GM23338 (cell line): ENCODE results near the gene KCNN3. TPM values are rescaled to one million over a fixed set of nuclear protein-coding genes. Genes with fewer than 3 reads are reported as not detected.

Experiments used
- ATAC-seq: fragments of 200-7000 bp; cut with Tn5 transposase; 3 replicates; pipeline ENCODE4 v1.9.1; 2020
- DNase-seq: peaks from one replicate; pipeline ENCODE4 v3.0.0-alpha.2; 2015; ENCODE audit warnings: low spot score
- H2AFZ ChIP-seq: fragments of 200-600 bp; sonication (generic); 2 replicates; pipeline ENCODE4 v1.8.0; 2016; ENCODE audit warnings: antibody characterized with exemption, mild to moderate bottlenecking, moderate library complexity
- H3F3A ChIP-seq: fragments of 200-600 bp; sonication (generic); replicated peaks from 2 replicates; pipeline ENCODE4 v1.8.0; 2017; ENCODE audit warnings: antibody characterized with exemption, mixed run types, low read depth
- H3K27ac ChIP-seq: fragments of 200-600 bp; sonication (generic); 2 replicates; pipeline ENCODE4 v1.6.1; 2016; ENCODE audit warnings: low read depth
- H3K27me3 ChIP-seq: fragments of 200-600 bp; sonication (generic); 2 replicates; pipeline ENCODE4 v1.8.0; 2016; ENCODE audit warnings: mild to moderate bottlenecking, mixed run types, moderate library complexity; ENCODE audit not compliant: insufficient read depth
- H3K36me3 ChIP-seq: fragments of 200-600 bp; sonication (generic); 2 replicates; pipeline ENCODE4 v1.8.0; 2016; ENCODE audit warnings: mild to moderate bottlenecking; ENCODE audit not compliant: insufficient read depth
- H3K4me1 ChIP-seq: fragments of 200-600 bp; sonication (generic); 2 replicates; pipeline ENCODE4 v1.8.0; 2016; ENCODE audit warnings: mild to moderate bottlenecking, moderate library complexity; ENCODE audit not compliant: insufficient read depth
- H3K4me2 ChIP-seq: fragments of 200-600 bp; sonication (generic); 2 replicates; pipeline ENCODE4 v1.7.1; 2017; ENCODE audit warnings: mixed run types
- H3K4me3 ChIP-seq: fragments of 200-600 bp; sonication (generic); 2 replicates; pipeline ENCODE4 v1.6.1; 2016; ENCODE audit warnings: mixed run types
- H3K79me2 ChIP-seq: fragments of 200-600 bp; sonication (generic); replicated peaks from 2 replicates; pipeline ENCODE4 v1.8.0; 2017; ENCODE audit warnings: mild to moderate bottlenecking; ENCODE audit not compliant: insufficient read depth
- H3K9me2 ChIP-seq: fragments of 200-600 bp; sonication (generic); 2 replicates; pipeline ENCODE4 v1.8.0; 2017; ENCODE audit not compliant: insufficient read depth
- H4K20me1 ChIP-seq: fragments of 200-600 bp; sonication (generic); replicated peaks from 2 replicates; pipeline ENCODE4 v1.8.0; 2017; ENCODE audit warnings: mild to moderate bottlenecking; ENCODE audit not compliant: insufficient read depth
- H3K27ac Mint-ChIP-seq: 2 replicates; pipeline ENCODE4 v1.8.0; 2020; ENCODE audit warnings: inconsistent platforms, mild to moderate bottlenecking, moderate library complexity, mixed read lengths
- H3K27me3 Mint-ChIP-seq: 3 replicates; pipeline ENCODE4 v1.8.0; 2022; ENCODE audit warnings: low read depth, mild to moderate bottlenecking, moderate library complexity, mixed read lengths, inconsistent platforms; ENCODE audit not compliant: insufficient read depth, poor library complexity
- H3K36me3 Mint-ChIP-seq: 3 replicates; pipeline ENCODE4 v1.8.0; 2021; ENCODE audit warnings: low read depth, mild to moderate bottlenecking, inconsistent platforms, moderate library complexity, mixed read lengths
- H3K4me1 Mint-ChIP-seq: 3 replicates; pipeline ENCODE4 v1.8.0; 2020; ENCODE audit warnings: mild to moderate bottlenecking, inconsistent platforms, mixed read lengths
- H3K4me3 Mint-ChIP-seq: 3 replicates; pipeline ENCODE4 v1.8.0; 2021; ENCODE audit warnings: moderate library complexity, mild to moderate bottlenecking, inconsistent platforms, mixed read lengths
- H3K9me3 Mint-ChIP-seq: 3 replicates; pipeline ENCODE4 v1.8.0; 2020; ENCODE audit warnings: moderate library complexity, mild to moderate bottlenecking, inconsistent platforms, mixed read lengths
- EZH2phosphoT487 ChIP-seq: fragments of 200-600 bp; sonication (generic); IDR thresholded peaks from one replicate; pipeline ENCODE4 v1.8.1; 2018; ENCODE audit warnings: antibody characterized with exemption; ENCODE audit not compliant: unreplicated experiment
- JUNB ChIP-seq: IDR thresholded peaks from one replicate; pipeline ENCODE4 v1.6.1; 2016; ENCODE audit warnings: antibody characterized with exemption; ENCODE audit not compliant: unreplicated experiment
- NANOG ChIP-seq: IDR thresholded peaks from 2 replicates; pipeline ENCODE4 v1.6.1; 2016; ENCODE audit warnings: antibody characterized with exemption, borderline replicate concordance
- ZNF331 ChIP-seq: fragments of 250-450 bp; sonication (Bioruptor Pico); IDR thresholded peaks from 2 replicates; pipeline ENCODE4 v1.5.0; 2020; ENCODE audit warnings: low read depth, mild to moderate bottlenecking, moderate library complexity
- polyA plus RNA-seq: library from polyadenylated mRNA; unstranded; fragments of >200 nt; fragmentation: Nextera tagmentation; extraction: Ambion mirVana; gene quantifications from 2 replicates; pipeline ENCODE4 v1.2.1, GENCODE V29; 2016
- total RNA-seq: library from RNA; depleted of rRNA; stranded (reverse); fragments of >200 nt; shearing (Covaris generic); gene quantifications from 2 replicates; pipeline ENCODE4 v1.2.3, GENCODE V29; 2014
- TF ChIP-seq, protein P1 (sequence below): fragments of 250-450 bp; sonication (Bioruptor Pico); IDR thresholded peaks from 2 replicates; pipeline ENCODE4 v1.5.0; 2020; ENCODE audit warnings: mild to moderate bottlenecking, moderate library complexity
- TF ChIP-seq, protein P2 (sequence below): IDR thresholded peaks from one replicate; pipeline ENCODE4 v1.6.1; 2018; ENCODE audit warnings: antibody characterized with exemption; ENCODE audit not compliant: unreplicated experiment
- TF ChIP-seq, protein P3 (sequence below), 2 experiments: fragments of 200-600 bp in 1 of 2; sonication (generic) in 1 of 2; conservative IDR thresholded peaks; 2 replicates each; pipeline versions ENCODE4 v1.5.1 to v1.6.1; 2016 to 2017; ENCODE audit warnings: antibody characterized with exemption in 2 of 2, low read depth in 2 of 2, mild to moderate bottlenecking in 2 of 2, moderate library complexity in 1 of 2

The KCNN3 gene
- total and polyA plus RNA-seq, 2 experiments from 2014 or later: 1.9 to 3.0 TPM

DNA sequence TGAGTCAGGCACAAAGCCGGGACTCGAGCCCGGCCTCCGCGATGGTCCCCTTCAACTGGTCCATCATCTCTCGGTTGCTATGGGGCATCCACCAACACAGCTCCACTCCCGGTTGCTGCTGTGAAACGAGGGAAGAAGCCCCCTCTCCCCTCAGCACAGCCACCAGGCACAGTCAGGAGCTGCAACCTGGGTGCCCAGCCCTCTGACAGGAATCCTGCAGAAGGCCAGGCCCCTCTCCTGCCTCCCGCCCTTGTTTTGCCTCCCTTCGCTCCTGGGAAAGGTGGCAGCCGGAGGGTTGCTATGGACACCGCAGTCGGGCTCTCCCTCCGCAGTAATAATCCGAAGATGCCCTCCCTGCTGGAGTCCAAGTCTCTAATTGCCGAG is 8.9 kb upstream of the KCNN3 start (continued):
- TF ChIP-seq, protein P1, sequence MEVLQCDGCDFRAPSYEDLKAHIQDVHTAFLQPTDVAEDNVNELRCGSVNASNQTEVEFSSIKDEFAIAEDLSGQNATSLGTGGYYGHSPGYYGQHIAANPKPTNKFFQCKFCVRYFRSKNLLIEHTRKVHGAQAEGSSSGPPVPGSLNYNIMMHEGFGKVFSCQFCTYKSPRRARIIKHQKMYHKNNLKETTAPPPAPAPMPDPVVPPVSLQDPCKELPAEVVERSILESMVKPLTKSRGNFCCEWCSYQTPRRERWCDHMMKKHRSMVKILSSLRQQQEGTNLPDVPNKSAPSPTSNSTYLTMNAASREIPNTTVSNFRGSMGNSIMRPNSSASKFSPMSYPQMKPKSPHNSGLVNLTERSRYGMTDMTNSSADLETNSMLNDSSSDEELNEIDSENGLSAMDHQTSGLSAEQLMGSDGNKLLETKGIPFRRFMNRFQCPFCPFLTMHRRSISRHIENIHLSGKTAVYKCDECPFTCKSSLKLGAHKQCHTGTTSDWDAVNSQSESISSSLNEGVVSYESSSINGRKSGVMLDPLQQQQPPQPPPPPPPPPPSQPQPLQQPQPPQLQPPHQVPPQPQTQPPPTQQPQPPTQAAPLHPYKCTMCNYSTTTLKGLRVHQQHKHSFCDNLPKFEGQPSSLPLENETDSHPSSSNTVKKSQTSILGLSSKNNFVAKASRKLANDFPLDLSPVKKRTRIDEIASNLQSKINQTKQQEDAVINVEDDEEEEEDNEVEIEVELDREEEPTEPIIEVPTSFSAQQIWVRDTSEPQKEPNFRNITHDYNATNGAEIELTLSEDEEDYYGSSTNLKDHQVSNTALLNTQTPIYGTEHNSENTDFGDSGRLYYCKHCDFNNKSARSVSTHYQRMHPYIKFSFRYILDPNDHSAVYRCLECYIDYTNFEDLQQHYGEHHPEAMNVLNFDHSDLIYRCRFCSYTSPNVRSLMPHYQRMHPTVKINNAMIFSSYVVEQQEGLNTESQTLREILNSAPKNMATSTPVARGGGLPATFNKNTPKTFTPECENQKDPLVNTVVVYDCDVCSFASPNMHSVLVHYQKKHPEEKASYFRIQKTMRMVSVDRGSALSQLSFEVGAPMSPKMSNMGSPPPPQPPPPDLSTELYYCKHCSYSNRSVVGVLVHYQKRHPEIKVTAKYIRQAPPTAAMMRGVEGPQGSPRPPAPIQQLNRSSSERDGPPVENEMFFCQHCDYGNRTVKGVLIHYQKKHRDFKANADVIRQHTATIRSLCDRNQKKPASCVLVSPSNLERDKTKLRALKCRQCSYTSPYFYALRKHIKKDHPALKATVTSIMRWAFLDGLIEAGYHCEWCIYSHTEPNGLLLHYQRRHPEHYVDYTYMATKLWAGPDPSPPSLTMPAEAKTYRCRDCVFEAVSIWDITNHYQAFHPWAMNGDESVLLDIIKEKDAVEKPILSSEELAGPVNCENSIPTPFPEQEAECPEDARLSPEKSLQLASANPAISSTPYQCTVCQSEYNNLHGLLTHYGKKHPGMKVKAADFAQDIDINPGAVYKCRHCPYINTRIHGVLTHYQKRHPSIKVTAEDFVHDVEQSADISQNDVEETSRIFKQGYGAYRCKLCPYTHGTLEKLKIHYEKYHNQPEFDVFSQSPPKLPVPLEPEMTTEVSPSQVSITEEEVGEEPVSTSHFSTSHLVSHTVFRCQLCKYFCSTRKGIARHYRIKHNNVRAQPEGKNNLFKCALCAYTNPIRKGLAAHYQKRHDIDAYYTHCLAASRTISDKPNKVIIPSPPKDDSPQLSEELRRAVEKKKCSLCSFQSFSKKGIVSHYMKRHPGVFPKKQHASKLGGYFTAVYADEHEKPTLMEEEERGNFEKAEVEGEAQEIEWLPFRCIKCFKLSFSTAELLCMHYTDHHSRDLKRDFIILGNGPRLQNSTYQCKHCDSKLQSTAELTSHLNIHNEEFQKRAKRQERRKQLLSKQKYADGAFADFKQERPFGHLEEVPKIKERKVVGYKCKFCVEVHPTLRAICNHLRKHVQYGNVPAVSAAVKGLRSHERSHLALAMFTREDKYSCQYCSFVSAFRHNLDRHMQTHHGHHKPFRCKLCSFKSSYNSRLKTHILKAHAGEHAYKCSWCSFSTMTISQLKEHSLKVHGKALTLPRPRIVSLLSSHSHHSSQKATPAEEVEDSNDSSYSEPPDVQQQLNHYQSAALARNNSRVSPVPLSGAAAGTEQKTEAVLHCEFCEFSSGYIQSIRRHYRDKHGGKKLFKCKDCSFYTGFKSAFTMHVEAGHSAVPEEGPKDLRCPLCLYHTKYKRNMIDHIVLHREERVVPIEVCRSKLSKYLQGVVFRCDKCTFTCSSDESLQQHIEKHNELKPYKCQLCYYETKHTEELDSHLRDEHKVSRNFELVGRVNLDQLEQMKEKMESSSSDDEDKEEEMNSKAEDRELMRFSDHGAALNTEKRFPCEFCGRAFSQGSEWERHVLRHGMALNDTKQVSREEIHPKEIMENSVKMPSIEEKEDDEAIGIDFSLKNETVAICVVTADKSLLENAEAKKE (CRISPR knock-in tag): no peak
- TF ChIP-seq, protein P2, sequence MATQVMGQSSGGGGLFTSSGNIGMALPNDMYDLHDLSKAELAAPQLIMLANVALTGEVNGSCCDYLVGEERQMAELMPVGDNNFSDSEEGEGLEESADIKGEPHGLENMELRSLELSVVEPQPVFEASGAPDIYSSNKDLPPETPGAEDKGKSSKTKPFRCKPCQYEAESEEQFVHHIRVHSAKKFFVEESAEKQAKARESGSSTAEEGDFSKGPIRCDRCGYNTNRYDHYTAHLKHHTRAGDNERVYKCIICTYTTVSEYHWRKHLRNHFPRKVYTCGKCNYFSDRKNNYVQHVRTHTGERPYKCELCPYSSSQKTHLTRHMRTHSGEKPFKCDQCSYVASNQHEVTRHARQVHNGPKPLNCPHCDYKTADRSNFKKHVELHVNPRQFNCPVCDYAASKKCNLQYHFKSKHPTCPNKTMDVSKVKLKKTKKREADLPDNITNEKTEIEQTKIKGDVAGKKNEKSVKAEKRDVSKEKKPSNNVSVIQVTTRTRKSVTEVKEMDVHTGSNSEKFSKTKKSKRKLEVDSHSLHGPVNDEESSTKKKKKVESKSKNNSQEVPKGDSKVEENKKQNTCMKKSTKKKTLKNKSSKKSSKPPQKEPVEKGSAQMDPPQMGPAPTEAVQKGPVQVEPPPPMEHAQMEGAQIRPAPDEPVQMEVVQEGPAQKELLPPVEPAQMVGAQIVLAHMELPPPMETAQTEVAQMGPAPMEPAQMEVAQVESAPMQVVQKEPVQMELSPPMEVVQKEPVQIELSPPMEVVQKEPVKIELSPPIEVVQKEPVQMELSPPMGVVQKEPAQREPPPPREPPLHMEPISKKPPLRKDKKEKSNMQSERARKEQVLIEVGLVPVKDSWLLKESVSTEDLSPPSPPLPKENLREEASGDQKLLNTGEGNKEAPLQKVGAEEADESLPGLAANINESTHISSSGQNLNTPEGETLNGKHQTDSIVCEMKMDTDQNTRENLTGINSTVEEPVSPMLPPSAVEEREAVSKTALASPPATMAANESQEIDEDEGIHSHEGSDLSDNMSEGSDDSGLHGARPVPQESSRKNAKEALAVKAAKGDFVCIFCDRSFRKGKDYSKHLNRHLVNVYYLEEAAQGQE: no peak
- TF ChIP-seq EZH2phosphoT487: no peak

DNA sequence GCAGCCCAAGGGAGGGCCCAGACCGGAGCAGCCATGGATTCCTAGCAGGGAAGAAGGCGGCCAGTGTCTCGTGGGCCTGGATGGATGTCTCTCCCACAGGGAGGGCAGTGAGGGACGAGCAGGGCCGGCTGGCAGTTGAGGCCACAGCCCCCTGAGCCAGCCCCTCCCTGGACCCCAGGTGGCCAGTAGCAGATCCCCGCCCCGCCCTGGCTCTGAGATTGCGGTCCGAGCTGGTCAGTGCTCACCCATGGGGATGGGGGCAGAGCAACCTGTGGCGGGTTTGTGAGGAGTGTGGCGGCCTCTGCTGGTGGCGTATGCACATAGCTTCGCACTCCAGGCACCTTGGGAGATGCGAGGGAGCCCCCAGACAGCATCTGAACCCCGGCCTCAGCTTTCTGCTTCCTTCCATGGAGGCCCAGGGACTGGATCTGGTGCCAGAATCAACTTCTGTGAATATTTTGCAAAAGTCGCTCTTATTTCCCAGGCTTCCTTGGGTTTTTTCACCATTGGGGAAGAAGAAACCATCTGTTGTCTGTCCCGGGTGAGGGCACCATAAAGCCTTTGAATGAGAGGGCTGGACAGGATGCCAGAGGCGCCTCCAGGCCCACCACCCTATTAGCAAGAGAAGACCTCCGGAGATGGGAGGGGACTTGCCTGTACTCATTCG is 8.4 kb upstream of the KCNN3 start:
- no peaks in the 10 kb centered on the region for H3K9me3 Mint-ChIP-seq
- H3K4me1 Mint-ChIP-seq: peaks cover 2% of the 10 kb centered on the region; the same call in 1 of the 3 replicates
- no peak for TF ChIP-seq ZNF331
- TF ChIP-seq NANOG: no peak
- TF ChIP-seq, protein P3, sequence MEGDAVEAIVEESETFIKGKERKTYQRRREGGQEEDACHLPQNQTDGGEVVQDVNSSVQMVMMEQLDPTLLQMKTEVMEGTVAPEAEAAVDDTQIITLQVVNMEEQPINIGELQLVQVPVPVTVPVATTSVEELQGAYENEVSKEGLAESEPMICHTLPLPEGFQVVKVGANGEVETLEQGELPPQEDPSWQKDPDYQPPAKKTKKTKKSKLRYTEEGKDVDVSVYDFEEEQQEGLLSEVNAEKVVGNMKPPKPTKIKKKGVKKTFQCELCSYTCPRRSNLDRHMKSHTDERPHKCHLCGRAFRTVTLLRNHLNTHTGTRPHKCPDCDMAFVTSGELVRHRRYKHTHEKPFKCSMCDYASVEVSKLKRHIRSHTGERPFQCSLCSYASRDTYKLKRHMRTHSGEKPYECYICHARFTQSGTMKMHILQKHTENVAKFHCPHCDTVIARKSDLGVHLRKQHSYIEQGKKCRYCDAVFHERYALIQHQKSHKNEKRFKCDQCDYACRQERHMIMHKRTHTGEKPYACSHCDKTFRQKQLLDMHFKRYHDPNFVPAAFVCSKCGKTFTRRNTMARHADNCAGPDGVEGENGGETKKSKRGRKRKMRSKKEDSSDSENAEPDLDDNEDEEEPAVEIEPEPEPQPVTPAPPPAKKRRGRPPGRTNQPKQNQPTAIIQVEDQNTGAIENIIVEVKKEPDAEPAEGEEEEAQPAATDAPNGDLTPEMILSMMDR (conservative IDR thresholded peaks at IDR 0.05; ENCODE audit: low read depth in 2 of 2): peak; percentile 83 to 97
- no peak for TF ChIP-seq JUNB
- TF ChIP-seq EZH2phosphoT487: no peak
- H3K4me2 ChIP-seq: peak overlapping the region; percentile 69
- H3F3A ChIP-seq: no peaks in the 10 kb centered on the region
- no peaks in the 10 kb centered on the region for H3K79me2 ChIP-seq
- H3K9me2 ChIP-seq: no peaks in the 10 kb centered on the region
- H3K4me3 ChIP-seq: peak overlapping the region; percentile 46; the same call in 1 of the 2 replicates
- DNase-seq: peak; percentile 93
- H3K27me3 ChIP-seq: no peaks in the 10 kb centered on the region
- H4K20me1 ChIP-seq: no peaks in the 10 kb centered on the region
- no peaks in the 10 kb centered on the region for H3K36me3 ChIP-seq
- H2AFZ ChIP-seq: peak overlapping the region; percentile 86; the same call in 1 of the 2 replicates
- peaks cover 12% of the 10 kb centered on the region for H3K27me3 Mint-ChIP-seq
- no peak overlapping the region for H3K4me3 Mint-ChIP-seq
- no peaks in the 10 kb centered on the region for H3K36me3 Mint-ChIP-seq
- no peaks in the 10 kb centered on the region for H3K4me1 ChIP-seq
- H3K27ac Mint-ChIP-seq: no peak overlapping the region
- peak; percentile 96 for ATAC-seq
- no peak overlapping the region for H3K27ac ChIP-seq
